Activated T-cell treated with anti-CD3 and anti-CD28 coated beads for 4 hours (primary cell): ENCODE measurements around the gene PPP2R5D.
"Not testable (repeated sequence)": the region's sequence is repeated elsewhere in the genome, so short reads cannot be mapped to it uniquely, and the experiment has no call there.

Source experiments
- DNase-seq: peaks from one replicate; pipeline ENCODE4 v3.0.0-alpha.2; 2020

Gene PPP2R5D

DNA sequence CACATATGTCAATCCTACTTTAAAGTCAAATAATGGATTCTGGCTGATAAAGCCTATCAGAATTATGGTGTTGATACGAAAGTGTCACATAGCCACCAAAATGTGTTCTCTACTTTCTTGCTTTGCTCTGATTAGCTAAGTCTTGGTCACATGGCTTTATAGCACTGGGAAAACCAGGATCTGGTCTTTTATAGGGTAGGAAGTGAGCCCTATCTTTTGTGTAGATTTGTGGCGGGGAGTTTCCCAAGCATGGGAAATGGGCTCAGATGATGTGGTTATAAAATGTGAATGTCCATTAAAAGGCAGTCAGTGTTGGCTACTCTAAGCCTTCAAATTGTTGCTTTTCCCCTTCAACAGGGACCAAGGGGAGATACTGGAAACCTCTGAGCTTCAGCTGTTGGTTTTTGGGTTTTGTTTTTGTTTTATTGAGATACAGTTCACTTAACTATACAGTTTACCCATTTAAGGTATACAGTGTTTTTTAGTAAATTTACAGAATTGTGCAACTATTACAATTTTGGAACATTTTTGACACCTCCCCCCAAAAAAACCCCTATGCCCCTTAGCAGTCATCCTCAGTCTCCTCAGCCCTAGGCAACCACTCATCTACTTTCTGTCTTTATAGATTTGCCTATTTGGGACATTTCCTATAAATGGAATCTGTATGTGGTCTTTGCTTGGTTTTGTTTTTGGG, 49.3 kb downstream of the PPP2R5D start:
- no peak for DNase-seq

DNA sequence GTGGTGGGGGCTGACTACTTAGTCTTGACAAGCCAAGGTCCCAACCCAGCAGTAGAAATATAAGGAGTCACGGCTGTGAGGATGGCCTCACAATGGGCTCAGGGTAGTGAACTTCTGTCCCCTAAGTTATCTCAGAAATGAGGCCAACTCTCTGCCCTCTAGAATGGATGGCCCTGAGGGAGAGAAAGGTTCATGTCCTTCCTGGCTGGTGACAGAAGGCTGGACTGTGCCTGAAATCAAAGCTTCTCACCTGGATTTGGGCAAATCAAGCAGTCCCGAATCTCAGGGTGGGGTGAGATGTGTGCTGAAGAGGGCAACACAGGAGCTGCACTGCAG, 49.8 kb downstream of the PPP2R5D start:
- no peak for DNase-seq

DNA sequence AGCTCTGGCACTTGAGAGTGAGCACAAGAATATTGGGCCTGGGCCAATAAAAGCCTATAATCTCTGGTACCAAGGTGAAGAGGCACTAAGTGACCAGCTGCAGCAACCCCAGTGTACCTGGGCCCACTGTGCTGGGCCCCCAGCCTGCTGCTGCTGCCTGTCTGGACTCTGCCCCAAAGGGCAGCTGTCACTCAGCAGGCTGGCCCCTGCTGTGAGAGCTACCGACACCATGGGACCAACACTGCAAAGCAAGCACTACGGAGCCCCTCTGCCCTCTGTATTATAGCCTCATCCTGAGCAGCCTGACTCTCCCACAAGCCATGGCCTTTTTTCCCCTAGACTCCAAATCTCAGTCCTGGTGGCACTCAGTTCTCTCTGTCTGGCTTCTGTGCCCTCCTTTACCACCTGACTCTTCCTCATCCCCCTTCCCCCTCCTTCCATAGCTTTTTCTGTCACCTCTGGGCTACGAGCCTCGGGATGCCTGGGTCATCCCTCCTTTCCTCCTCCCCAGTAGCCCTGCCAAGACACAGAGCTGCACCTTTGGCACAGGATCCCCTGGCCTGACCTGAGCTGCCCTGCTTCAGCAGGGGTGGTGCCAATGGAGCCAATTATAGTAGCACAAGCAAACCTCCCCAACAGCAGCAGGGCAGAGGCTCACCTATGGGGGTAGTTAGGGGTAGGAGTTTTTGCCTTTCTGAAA, 51.3 kb downstream of the PPP2R5D start:
- no peak for DNase-seq

DNA sequence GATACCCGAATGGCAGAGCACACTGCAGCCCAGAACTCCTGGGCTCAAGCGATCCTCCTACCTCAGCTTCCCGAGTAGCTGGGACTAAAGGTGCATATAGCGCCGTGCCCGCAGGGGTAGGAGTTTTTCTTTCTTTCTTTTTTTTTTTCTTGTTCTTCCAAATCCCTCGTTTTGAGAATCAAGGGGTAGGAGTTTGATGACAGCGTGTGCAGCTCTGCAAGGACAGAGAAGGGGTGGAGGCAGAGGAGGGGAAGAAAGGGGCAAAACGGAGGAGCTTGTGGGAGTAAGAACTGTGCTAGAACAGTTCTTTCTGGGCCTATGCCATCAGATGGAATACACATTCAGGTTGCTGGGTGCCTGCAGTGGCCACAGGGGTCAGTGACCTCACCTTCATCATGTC, 52.3 kb downstream of the PPP2R5D start:
- no peak for DNase-seq

DNA sequence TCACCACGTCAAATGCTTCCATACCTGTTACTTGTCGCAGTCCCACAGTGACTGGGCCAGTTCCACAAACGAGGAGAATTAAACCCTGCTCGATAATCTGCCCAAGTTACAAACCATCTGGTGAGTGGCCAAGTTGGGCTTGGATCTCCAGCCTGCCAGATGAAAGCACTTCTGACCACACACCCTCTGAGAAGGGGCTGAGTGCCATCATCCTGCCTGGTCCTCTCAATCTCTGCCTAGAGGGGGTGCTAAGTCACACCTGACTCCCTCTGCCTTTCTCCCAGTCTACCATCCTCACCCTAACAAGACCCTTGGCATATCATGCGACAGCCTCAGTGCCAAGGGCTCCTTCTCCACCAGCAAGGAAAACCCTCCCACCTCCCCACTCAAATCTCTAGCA, 52.8 kb downstream of the PPP2R5D start:
- DNase-seq, result no peak

DNA sequence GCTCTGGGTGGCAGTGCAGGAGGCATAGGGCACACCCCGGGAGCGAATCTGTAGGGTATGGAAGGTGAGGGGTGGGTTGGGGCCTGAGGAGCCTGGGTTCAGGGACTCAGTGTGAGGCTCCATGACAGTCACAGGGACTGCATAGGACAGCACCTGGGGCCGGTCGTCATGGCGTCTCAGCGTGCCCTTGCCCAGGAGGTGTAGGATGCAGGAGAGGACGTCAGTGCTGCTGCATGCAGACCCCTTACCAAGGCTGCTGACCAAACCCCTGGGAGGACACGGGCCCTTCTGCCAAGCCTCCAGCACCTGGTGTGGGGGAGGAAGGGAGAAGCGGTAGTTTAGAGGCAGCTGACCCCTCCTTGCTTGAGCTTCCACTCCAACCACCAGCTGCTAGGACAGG, 53.3 kb downstream of the PPP2R5D start:
- no peak for DNase-seq

DNA sequence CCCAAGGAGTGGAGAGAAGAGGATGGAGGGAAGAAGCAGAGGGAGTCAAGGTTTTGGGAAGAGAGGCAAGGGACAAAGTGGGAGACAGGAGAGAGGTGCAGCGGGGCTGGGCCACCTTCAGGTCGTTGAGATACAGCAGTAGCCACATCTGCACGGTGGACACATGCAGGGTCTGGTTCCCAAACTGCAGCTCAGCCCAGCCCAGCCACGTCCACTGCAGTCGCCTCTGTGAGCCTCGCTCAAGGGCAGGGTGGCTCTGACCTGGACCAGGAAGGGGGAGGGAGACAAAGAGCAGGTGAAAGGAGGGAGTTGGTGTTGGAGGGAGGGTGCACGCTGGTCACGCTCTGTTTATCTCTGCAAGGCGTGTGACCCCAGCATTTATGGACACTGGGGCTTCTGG, 54.4 kb downstream of the PPP2R5D start:
- no peak for DNase-seq

DNA sequence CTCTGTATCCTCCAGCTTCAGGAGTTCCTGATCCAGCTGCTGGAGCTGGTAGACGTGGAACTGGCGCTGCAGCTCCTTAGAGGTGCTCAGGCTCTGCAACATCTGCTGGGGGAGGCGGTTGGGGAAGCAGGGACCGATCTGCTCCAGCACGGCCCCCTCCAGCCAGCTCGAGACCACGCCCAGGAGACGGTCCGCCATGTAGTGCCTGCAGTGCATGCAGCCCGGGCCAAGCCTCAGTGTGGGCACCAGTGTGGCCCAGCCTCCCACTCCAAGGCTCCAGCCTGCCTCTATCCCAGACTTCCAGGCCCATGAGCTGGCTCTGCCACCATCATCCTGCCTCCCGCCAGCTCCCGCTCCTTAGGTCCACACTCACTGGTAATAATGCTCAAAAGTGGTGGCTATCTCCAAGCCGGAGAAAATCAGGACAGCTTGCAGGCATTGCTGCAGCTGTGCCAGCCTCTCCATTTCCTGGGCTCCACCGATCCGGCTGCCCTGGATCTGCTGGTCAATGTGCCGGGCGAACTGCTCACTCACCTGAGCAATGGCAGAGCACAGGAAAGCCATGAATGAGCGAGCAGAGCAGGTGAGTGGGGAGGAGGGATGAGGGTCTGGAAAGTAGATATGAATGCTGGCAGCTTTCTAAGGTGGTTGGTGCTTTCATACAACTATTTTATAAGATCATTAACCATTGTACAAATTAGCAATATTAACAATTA, 56.3 kb downstream of the PPP2R5D start:
- DNase-seq, result no peak

DNA sequence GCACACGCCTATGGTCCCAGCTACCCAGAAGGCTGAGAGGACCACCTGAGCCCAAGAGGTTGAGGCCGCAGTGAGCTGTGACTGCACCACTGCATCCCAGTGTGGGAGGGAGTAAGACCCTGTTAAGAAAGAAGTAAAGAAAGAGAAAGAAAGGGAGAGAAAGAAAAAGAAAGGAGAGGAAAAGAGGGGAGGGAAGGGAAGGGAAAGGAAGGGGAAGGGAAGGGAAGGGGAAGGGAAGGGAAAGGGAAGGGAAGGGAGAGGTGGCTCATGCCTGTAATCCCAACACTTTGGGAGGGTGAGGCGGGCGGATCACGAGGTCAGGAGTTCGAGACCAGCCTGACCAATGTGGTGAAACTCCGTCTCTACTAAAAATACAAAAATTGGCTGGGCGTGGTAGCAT, 57.1 kb downstream of the PPP2R5D start:
- DNase-seq, result not testable (repeated sequence)

DNA sequence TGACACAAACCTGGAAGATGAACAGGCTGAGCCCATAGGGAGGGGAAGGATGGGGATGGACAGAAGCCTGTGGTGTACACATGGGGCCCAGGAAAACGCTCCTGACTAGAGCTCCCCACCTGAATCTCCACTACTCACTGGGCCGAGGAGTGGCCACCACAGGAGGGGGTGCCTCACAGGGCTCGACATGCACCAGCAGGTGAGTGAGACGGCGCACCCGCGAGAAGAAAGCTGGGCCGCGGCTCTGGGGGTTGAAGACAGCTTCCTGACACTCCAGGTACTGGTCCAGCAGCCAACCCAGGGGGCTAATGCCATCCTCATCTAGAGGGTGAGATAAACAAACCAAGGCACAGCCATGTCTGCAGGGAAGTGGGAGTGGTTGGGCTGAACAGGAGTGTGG, 58.9 kb downstream of the PPP2R5D start:
- DNase-seq, result no peak

DNA sequence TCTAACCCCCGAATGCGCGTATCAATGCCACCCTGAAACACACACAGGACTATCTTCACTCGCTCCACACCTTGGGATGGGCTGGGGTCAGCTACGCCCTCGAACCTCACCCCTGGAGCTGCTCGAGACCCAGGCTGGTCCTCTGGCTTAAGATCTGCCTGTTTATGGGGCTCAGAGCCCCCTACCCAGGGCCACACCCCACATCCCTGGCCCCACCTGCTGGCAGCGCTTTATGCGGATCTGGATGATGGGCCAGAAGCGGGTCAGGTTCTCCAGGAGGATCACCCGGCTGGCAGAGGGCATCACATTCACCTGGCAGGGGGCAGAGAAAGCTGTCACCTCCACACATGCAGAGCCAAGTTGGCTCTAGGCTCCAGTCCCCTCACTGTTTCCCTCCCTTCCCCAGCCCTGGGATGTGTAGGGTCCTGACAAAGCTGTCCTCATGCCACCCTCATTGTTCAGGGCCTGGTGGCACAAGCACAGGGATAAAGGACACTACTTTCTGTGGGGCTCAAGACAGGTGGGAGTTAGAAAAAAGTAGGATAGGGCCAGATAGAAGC, 61.1 kb downstream of the PPP2R5D start:
- DNase-seq, result no peak

DNA sequence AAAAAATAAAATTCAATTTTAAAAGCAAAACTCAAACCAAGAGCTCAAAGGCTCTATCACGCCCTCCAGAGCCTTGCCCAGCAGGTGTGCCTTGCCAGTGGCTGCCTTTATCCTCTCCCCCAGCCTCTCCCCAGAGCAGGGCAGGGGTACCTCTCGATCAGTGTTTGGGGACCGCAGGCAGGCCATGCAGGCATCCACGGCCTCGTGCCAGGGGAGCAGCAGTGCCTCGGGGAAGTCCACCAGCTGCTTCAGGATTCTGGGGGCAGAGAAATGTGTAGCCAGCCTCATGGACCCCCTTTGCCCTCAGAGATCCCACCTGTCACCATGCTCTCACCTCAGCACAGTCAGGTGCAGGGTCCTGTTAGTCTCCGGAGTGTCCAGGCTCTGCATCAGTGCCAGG, 63.6 kb downstream of the PPP2R5D start:
- no peak for DNase-seq

DNA sequence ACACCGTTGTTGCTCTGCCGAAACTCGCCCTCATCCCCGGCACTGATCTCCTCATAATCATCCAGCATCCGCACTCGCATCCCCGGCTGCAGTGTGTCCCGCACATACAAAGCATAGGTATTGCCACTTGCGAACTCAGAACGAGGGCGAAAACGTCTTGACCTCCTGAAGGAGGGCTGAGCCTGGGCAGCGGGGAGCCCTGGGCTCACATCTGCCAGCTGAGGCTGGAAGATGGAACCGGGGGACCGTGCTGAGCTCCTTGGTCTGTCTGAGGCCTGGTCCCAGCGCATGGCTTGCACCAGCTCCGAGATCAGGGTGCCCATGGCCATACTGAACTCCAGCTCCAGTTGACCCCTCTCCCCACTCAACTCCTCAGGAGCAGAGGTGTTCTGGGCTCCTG, 66.6 kb downstream of the PPP2R5D start:
- DNase-seq, result no peak

DNA sequence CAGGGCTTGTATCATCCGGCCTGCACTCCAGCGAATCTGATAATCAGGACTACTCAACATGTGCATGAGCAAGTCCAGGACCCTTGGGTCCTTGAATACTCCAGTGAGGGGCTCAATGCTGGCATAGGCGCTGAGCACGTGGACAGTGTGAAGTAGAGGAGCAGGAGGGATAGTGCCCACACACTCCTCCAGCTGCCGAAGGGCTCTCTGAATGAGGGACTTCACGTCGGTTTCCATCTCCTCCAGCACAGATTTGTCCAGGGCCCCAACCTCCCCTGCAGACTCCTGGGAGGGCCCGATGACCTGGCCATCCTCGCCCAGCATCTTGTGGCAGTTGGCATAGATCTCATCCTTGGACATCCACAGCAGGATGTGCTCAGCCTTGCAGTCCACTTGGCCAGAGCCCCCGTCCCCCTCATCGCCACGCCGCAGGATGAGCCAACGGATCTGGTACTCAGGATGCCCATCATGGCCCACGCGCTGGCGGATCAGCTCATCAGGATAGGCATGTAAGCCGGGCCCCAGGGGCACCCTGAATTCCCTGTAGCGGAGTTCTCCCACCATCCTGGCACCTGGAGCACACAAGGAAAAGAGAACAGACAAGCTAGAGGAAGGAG, 68.0 kb downstream of the PPP2R5D start:
- no peak for DNase-seq

DNA sequence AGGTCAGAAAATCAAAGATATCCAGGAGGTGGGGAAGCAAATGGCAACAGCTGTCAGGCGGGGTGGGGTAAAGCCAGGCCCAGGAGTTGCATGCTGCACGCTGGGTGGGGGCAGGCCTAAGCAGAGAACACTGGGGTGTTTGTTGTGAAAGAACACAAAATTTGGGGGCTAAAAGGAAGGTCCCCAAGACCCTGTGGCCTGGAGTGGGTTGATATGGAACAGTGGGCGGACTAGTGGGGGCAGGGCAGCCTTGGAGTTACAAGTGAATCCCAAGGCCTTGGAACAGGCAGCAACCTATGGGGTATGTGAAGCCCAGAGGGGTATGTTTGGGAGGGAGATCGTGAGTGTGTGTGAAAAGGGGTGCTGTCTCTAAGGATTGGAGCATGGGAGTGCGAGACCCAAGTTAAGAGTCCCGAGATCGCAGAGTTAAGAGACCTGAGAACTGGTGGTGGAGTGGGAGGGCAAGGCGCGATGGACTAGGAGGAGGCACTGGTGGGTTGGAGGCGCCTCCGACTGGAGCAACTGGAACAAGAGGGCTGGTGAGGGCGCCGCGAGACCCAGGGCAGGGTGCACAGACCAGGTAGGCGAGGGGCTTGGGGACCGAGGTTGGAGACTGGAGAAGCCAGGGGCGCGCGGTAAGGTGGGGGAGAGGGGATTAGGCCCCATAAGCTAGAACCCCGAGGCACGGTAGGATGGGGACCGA, 68.6 kb downstream of the PPP2R5D start:
- DNase-seq, result no peak

DNA sequence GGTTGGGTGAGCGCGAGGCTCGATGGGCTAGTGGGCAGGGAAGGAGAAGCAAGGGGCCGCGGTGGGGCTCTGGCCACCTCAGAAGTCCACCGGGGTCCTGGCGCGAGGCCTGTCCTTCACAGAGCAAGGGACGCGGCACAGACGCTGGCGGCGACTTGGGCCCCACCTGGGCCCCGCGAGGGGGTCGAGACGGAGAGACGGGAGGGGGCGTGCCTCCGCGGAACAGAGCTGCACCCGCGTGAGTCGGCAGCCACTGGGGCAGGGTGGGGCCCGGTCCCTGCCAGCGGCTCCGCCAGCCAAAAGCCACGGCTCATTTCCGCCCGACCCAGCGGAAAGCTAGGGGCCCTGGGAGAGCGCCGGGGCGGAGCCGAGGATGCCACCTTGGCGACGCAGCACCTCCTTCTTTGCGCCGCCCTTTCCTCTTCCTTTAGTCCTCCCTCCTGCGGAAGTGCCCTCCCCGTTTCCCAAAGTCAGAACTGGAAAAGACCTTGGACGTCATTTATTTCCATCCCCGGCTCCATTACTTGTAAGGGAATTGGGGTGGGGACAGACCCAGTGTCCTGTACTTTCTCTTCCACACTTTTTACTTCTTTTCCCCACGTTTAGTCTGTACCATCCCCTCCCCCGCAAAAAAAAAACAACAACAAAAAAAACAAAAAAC, 69.3 kb downstream of the PPP2R5D start, which contains the start of gene CUL7:
CUL7 (minus strand) TSS at position 307 of the 661 bp plus-strand sequence. CDS start 1,063 bp downstream, outside the sequence.
- DNase-seq, result peak; percentile 75

DNA sequence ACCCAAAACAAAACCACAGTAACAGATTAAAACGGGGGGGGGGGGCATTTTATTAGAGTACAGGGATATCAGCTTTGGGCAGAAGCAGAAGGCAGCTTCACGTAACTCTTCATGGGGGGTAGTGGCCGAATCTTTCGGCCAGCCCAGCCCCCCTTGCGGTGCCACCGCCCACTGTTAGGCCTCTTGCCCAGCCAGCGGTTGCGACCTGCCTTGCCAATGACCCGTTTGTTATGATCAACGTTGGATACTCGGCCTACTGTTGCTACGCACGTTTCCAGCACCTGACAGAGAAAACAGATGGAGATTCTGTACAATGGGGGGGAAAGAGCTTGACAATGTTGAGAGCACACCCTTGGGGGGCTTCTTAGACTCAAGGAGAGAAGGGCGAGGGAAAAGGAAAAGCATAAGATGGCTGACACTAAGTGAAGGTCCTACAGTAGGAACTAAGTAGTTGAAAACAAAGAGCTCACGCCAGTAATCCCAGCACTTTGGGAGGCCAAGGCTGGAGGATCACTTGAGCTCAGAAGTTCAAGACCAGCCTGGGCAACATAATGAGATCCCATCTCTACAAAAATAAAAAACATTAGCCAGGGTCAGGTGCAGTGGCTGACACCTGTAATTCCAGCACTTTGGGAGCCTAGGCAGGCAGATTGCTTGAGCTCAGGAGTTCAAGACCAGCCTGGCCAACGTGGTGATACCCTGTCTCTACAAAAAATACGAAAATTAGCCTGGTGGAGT, 70.0 kb downstream of the PPP2R5D start:
- no peak for DNase-seq

DNA sequence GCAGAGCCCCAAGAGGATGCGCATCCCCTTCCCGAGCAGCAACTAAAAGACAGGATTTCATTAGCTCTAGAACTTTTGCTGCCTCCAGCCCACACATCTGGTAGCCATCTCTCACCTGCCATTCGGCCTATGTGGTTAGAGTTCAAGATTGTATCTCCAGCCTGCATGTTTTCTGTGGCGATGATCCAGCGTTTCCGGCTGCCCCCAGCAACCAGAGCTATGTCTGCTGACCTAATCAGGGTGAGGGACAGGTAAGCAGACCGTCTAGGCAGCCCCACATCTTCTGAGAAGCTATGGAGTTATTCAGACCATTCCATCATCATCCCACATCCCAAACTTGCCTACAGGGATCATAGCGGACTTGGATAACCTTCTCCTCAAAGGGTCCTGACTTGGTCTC, 71.6 kb downstream of the PPP2R5D start:
- DNase-seq, result no peak

DNA sequence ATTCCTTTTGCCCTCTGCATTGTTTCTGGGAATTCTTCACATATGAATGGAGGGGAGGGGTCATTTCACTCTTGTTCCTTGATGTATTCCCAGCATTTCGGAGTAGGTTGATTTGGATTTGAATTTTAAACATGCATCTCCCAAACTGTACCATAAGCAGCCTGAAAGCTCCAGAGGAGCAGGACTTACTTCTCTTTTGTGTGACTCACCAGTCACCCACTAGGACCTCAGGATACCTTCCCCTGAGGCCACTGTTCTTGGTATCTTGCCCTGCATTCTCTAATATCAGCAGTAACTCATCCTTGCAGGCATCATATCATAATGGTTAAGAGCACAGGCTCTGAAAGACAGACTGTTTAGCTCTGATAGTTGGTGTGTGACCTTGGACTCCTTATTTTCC, 74.2 kb downstream of the PPP2R5D start:
- DNase-seq, result no peak

DNA sequence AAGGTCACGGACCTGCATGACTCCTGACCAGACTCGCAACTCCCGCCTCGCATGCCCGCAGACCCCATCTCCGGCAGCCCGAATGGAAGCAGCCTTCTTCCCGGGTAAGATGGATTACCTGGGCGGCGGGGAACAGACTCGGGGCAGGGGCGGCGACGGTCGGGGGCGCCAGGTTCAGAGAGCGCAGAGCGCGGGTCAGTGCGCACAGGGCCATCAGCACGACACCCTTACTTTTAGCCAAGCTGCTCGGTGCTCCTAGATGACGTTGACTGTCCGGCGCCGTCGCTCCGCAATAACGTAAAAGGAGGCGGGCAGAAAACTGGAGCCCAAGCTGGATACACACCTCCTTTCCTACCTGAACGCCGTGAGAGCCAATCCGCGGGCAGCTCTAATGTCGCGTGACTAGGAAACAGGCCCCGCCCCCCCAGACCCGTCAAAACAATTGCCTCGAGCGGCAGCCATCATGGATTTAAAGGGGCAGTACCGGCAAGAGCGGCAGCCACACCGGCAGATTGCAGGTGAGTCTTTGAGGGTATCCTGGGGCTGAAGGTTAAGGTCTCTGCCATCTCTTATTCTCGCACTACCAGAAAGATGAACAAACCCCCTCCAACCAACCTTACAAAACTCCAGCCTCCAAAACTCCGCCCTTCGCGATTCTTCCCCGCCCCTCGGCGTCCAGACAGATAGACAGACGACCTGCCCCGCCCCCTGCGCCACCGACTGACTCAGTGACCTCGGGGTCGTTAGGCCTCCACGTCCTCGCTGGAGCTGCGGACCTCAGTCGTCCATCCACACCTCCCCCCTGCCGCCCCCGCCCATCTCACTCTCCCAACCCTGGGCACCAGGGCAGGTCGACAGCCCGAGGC, 75.0 kb downstream of the PPP2R5D start, which contains the start of the genes KLC4 and MRPL2:
KLC4 (plus strand) TSS at position 464 of the 866 bp plus-strand sequence. CDS start 1,705 bp downstream, outside the sequence.
MRPL2 (minus strand) TSS at position 267 of the 866 bp plus-strand sequence; CDS start at position 214, 53 bp downstream.
- DNase-seq, result peak; percentile 96
